Measurements from ENCODE around the gene COBL. TPM values are rescaled to one million over a fixed set of nuclear protein-coding genes. Genes with fewer than 3 reads are reported as not detected.

COBL gene
- total and polyA plus RNA-seq, 3 experiments from 2014 or later, result not detected

GRCh38 chr7:51111241-51111940 lies 205.2 kb downstream of the COBL start:
- CTCF ChIA-PET, result no interaction called here
- Histone ChIP-seq H3K9me3 (ENCODE audit: low read length) (no peaks in the 10 kb centered on the region), H3K27ac (ENCODE audit: low read depth, low read length) (no peak overlapping the region), H3K4me1 (ENCODE audit: insufficient read depth, low read length) (no peaks in the 10 kb centered on the region), H3K36me3 (ENCODE audit: insufficient read depth, low read length) (no peaks in the 10 kb centered on the region), H3K27me3 (ENCODE audit: insufficient read depth, low read length, poor library complexity, severe bottlenecking) (no peaks in the 10 kb centered on the region), H3K4me3 (ENCODE audit: low read length) (no peak overlapping the region)
- no peaks in the 10 kb centered on the region for H3K4me1 Mint-ChIP-seq
- H3K9me3 Mint-ChIP-seq, result peaks cover 0 to 3% (median 0%) of the 10 kb centered on the region in 5 donors
- POLR2A ChIA-PET, result no interaction called here
- no peaks in the 10 kb centered on the region for H3K36me3 Mint-ChIP-seq
- no peak for DNase-seq
- H3K4me3 Mint-ChIP-seq, result no peak overlapping the region
- peaks cover 0 to 3% of the 10 kb centered on the region in 2 donors for H3K27me3 Mint-ChIP-seq
- H3K27ac Mint-ChIP-seq, result no peak overlapping the region

DNA sequence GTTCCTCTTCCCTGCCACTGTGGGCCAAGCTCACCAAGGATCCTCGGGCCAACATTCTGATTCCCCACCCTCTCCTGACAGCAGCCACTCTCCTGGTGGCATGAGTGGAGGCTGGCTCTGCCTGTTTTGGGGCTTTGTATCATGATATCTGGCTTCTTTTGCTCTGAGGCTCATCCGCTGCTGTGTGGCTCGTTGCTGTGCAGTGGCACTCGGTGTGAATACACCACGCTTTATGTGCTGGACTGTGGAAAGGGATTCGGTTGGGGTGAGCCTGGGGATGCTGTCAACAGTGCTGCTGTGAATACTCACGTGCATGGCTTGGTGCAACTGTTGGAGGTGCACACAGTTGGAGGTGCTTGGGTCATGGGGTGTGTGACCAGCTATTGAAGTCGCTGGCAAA lies 208.5 kb downstream of the COBL start:
- Histone ChIP-seq H3K4me3 (ENCODE audit: low read length) (no peak overlapping the region), H3K27me3 (ENCODE audit: insufficient read depth, low read length, poor library complexity, severe bottlenecking) (no peaks in the 10 kb centered on the region), H3K9me3 (ENCODE audit: low read length) (no peaks in the 10 kb centered on the region), H3K4me1 (ENCODE audit: insufficient read depth, low read length) (no peaks in the 10 kb centered on the region), H3K27ac (ENCODE audit: low read depth, low read length) (no peak overlapping the region), H3K36me3 (ENCODE audit: insufficient read depth, low read length) (no peaks in the 10 kb centered on the region)
- H3K9me3 Mint-ChIP-seq, result no peaks in the 10 kb centered on the region
- no peaks in the 10 kb centered on the region for H3K4me1 Mint-ChIP-seq
- ChIA-PET CTCF (no interaction called here), POLR2A (no interaction called here)
- DNase-seq, result no peak
- no peak overlapping the region for H3K4me3 Mint-ChIP-seq
- H3K27me3 Mint-ChIP-seq, result peaks cover 0 to 3% of the 10 kb centered on the region in 2 donors
- H3K36me3 Mint-ChIP-seq, result no peaks in the 10 kb centered on the region
- H3K27ac Mint-ChIP-seq, result no peak overlapping the region

DNA sequence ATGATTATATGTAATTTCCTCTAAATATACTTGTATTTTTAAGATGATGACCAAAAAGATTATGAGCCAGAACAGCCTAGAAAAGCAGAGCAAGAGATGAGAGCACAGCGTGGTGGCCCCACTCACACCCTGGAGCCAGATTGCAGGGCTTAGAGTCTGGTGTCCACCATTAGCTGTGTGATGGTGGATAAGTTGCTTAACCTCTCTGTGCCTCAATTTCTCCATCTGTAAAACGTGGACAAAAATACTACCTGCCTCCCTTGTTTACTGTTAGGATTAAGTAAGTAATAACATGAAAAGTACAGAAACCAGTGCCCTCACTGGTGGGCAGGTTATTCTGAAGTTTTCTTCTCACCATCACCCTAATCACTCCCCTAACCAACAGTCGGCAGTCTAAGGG lies 212.3 kb downstream of the COBL start:
- ChIA-PET POLR2A (no interaction called here), CTCF (no interaction called here)
- H3K9me3 ChIP-seq (ENCODE audit: low read length), result no peaks in the 10 kb centered on the region
- H3K27ac ChIP-seq (ENCODE audit: low read depth, low read length), result no peak overlapping the region
- H3K9me3 Mint-ChIP-seq, result peaks cover 0 to 1% (median 0%) of the 10 kb centered on the region in 5 donors
- no peaks in the 10 kb centered on the region for H3K27me3 ChIP-seq (ENCODE audit: insufficient read depth, low read length, poor library complexity, severe bottlenecking)
- H3K4me1 ChIP-seq (ENCODE audit: insufficient read depth, low read length), result no peaks in the 10 kb centered on the region
- no peaks in the 10 kb centered on the region for H3K36me3 Mint-ChIP-seq
- H3K4me1 Mint-ChIP-seq, result no peaks in the 10 kb centered on the region
- H3K36me3 ChIP-seq (ENCODE audit: insufficient read depth, low read length), result no peaks in the 10 kb centered on the region
- no peaks in the 10 kb centered on the region for H3K27me3 Mint-ChIP-seq
- H3K4me3 Mint-ChIP-seq, result no peak overlapping the region
- no peak overlapping the region for H3K4me3 ChIP-seq (ENCODE audit: low read length)
- no peak for DNase-seq
- H3K27ac Mint-ChIP-seq, result no peak overlapping the region

DNA sequence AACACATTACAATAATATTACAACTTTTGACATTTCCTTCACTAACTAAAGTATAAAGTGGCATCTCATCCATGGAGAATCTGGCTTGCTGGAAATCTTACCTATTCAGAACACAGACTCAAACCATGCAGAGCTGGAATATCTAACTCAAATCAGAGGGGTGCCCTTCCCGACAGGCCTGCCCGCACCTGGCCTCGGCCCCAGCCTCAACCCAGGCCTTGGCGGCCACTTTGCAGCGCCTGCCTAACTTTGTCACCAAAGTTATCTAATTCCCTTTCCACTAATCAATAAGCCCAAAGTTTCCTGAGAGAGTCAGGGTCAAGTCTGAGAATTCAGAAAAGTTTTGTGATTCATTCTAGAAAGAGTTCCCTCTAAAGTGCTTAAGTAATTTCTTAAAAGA lies 212.9 kb downstream of the COBL start:
- H3K27ac Mint-ChIP-seq, result no peak overlapping the region
- ChIA-PET CTCF (no interaction called here), POLR2A (no interaction called here)
- Histone ChIP-seq H3K9me3 (ENCODE audit: low read length) (no peaks in the 10 kb centered on the region), H3K27me3 (ENCODE audit: insufficient read depth, low read length, poor library complexity, severe bottlenecking) (no peaks in the 10 kb centered on the region), H3K27ac (ENCODE audit: low read depth, low read length) (no peak overlapping the region), H3K36me3 (ENCODE audit: insufficient read depth, low read length) (no peaks in the 10 kb centered on the region), H3K4me1 (ENCODE audit: insufficient read depth, low read length) (no peaks in the 10 kb centered on the region), H3K4me3 (ENCODE audit: low read length) (no peak overlapping the region)
- no peaks in the 10 kb centered on the region for H3K36me3 Mint-ChIP-seq
- H3K4me1 Mint-ChIP-seq, result no peaks in the 10 kb centered on the region
- no peaks in the 10 kb centered on the region for H3K27me3 Mint-ChIP-seq
- peaks cover 0 to 7% (median 0%) of the 10 kb centered on the region in 5 donors for H3K9me3 Mint-ChIP-seq
- no peak overlapping the region for H3K4me3 Mint-ChIP-seq
- no peak for DNase-seq

GRCh38 chr7:51102828-51103227 lies 213.8 kb downstream of the COBL start:
- Histone ChIP-seq H3K27me3 (ENCODE audit: insufficient read depth, low read length, poor library complexity, severe bottlenecking) (no peaks in the 10 kb centered on the region), H3K27ac (ENCODE audit: low read depth, low read length) (no peak overlapping the region), H3K4me3 (ENCODE audit: low read length) (no peak overlapping the region), H3K9me3 (ENCODE audit: low read length) (no peaks in the 10 kb centered on the region), H3K36me3 (ENCODE audit: insufficient read depth, low read length) (no peaks in the 10 kb centered on the region), H3K4me1 (ENCODE audit: insufficient read depth, low read length) (no peaks in the 10 kb centered on the region)
- Mint-ChIP-seq H3K27ac (no peak overlapping the region), H3K9me3 (peaks cover 0 to 13% (median 4%) of the 10 kb centered on the region in 5 donors), H3K36me3 (no peaks in the 10 kb centered on the region), H3K27me3 (no peaks in the 10 kb centered on the region), H3K4me1 (no peaks in the 10 kb centered on the region), H3K4me3 (no peak overlapping the region)
- CTCF ChIA-PET, result no interaction called here
- no peak for DNase-seq
- POLR2A ChIA-PET, result no interaction called here

DNA sequence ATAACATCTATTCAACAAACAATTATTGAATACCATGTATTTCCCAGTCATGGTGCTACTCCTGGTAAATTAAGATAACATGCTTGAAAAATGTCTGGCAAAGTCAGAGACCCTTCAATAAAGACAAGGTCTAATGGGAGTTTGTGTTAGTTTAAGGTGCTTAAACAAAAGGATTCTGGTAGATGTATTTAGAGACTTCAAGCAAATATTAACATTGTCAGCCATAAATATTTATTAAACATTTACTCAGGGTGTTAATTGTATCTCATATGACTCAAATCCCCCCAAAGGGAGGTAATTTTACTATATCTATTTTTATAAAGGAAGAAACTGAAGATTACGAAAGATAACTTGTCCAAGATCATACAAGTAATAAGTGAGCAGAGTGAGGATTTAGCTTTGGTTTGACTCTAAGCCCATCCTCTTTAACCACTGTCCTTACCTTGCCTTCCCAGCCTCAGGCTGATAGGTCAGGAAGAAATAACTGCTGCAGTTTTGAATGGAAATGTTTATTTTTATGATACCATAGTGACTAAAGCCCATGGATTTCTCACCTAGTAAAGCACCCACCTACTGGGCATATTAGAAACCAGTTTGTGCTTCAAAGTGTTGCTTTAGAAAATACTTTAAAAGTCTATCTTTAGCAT lies 215.4 kb downstream of the COBL start:
- H3K4me1 Mint-ChIP-seq, result no peaks in the 10 kb centered on the region
- POLR2A ChIA-PET, result no interaction called here
- CTCF ChIA-PET, result no interaction called here

GRCh38 chr7:51090411-51090810 lies 226.2 kb downstream of the COBL start:
- H3K4me1 Mint-ChIP-seq, result no peaks in the 10 kb centered on the region
- peaks cover 16 to 24% (median 22%) of the 10 kb centered on the region in 5 donors for H3K9me3 Mint-ChIP-seq
- Histone ChIP-seq H3K27me3 (ENCODE audit: insufficient read depth, low read length, poor library complexity, severe bottlenecking) (no peaks in the 10 kb centered on the region), H3K27ac (ENCODE audit: low read depth, low read length) (no peak overlapping the region), H3K9me3 (ENCODE audit: low read length) (no peaks in the 10 kb centered on the region), H3K4me1 (ENCODE audit: insufficient read depth, low read length) (no peaks in the 10 kb centered on the region), H3K36me3 (ENCODE audit: insufficient read depth, low read length) (no peaks in the 10 kb centered on the region), H3K4me3 (ENCODE audit: low read length) (no peak overlapping the region)
- ChIA-PET CTCF (interaction anchor here (1.4 kb wide), 1 partner anchor 19 kb away, joined by 3 read pairs; no protein-coding TSS in a partner anchor), POLR2A (no interaction called here)
- H3K4me3 Mint-ChIP-seq, result no peak overlapping the region
- DNase-seq, result no peak
- H3K36me3 Mint-ChIP-seq, result peaks cover 0 to 6% (median 2%) of the 10 kb centered on the region in 3 donors
- H3K27ac Mint-ChIP-seq, result no peak overlapping the region
- H3K27me3 Mint-ChIP-seq, result peaks cover 5 to 23% of the 10 kb centered on the region in 2 donors

More for the DNA sequence above, 215.4 kb downstream of the COBL start:
- no peak overlapping the region for H3K27ac ChIP-seq (ENCODE audit: low read depth, low read length)
- H3K9me3 ChIP-seq (ENCODE audit: low read length), result no peaks in the 10 kb centered on the region
- H3K4me3 ChIP-seq (ENCODE audit: low read length), result no peak overlapping the region
- Mint-ChIP-seq H3K4me3 (no peak overlapping the region), H3K36me3 (no peaks in the 10 kb centered on the region), H3K27me3 (no peaks in the 10 kb centered on the region), H3K9me3 (peaks cover 3 to 24% (median 6%) of the 10 kb centered on the region in 5 donors), H3K27ac (no peak overlapping the region)
- no peaks in the 10 kb centered on the region for H3K4me1 ChIP-seq (ENCODE audit: insufficient read depth, low read length)
- DNase-seq, result no peak
- H3K27me3 ChIP-seq (ENCODE audit: insufficient read depth, low read length, poor library complexity, severe bottlenecking), result no peaks in the 10 kb centered on the region
- no peaks in the 10 kb centered on the region for H3K36me3 ChIP-seq (ENCODE audit: insufficient read depth, low read length)

DNA sequence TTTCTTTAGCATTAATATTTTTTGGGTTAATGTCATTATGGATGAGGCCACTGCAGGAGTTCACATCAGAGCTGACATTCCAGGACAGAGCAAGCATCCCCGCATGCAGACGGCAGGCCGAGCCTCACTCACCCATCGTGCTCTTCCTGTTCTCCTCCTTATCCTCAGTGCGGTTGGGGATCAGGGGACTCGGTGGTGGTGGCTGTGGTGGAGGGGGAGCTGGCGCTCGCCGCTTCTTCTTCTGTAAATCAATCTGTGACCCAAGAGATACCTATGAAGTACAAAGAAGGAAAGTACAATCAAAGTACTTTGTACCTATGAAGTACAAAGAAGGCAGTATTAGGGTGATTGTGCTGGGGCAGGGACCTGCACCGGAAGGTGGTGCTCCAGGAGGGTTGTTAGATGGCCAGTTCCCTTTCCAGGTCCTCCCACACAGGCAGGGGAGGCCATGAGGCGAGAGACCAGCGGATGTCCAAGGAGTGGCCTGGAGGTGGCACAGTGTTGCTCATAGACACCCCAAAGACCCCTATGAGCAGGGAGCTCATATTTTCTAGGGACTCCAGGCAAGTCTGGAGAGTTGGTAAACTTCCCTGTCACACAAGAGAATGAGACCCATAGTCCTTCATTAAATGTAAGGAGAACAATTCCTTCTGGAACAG lies 231.4 kb downstream of the COBL start:
- ChIA-PET CTCF (no interaction called here), POLR2A (no interaction called here)
- no peak overlapping the region for H3K27ac ChIP-seq (ENCODE audit: low read depth, low read length)
- Mint-ChIP-seq H3K27ac (no peak overlapping the region), H3K27me3 (peaks cover 0 to 3% of the 10 kb centered on the region in 2 donors), H3K4me1 (no peaks in the 10 kb centered on the region), H3K9me3 (peaks cover 0 to 10% (median 3%) of the 10 kb centered on the region in 5 donors), H3K36me3 (no peaks in the 10 kb centered on the region), H3K4me3 (no peak overlapping the region)
- no peaks in the 10 kb centered on the region for H3K9me3 ChIP-seq (ENCODE audit: low read length)
- no peaks in the 10 kb centered on the region for H3K36me3 ChIP-seq (ENCODE audit: insufficient read depth, low read length)
- no peak overlapping the region for H3K4me3 ChIP-seq (ENCODE audit: low read length)
- no peaks in the 10 kb centered on the region for H3K27me3 ChIP-seq (ENCODE audit: insufficient read depth, low read length, poor library complexity, severe bottlenecking)
- no peak for DNase-seq
- no peaks in the 10 kb centered on the region for H3K4me1 ChIP-seq (ENCODE audit: insufficient read depth, low read length)
